A549 (cell line): ENCODE data around the gene HYOU1. TPM values are rescaled to one million over a fixed set of nuclear protein-coding genes. Genes with fewer than 3 reads are reported as not detected.
A peak's percentile ranks its signal among the peaks of the same experiment; 100 is the strongest.

Source experiments
- ATAC-seq, 2 experiments: fragments of 200-7000 bp in 1 of 2; fragments of >200 bp in 1 of 2; cut with Nextera tagmentation in 1 of 2; cut with Tn5 transposase in 1 of 2; 3 replicates each; pipeline versions ENCODE4 v1.8.0 to v1.9.1; 2018 to 2020; ENCODE audit warnings: mild to moderate bottlenecking in 1 of 2, moderate library complexity in 1 of 2
- CTCF ChIA-PET: fragments of 300-600 bp; sonication (Branson Sonifier 250); formaldehyde crosslinking; extraction: SDS; loops from one replicate; lab custom pipeline; 2021; ENCODE audit warnings: antibody characterized with exemption, inconsistent platforms; lab: Yijun Ruan, JAX
- POLR2A ChIA-PET: fragments of 350-600 bp; formaldehyde crosslinking; extraction: SDS; loops from one replicate; lab custom pipeline; 2021; ENCODE audit warnings: antibody characterized with exemption, inconsistent platforms; lab: Yijun Ruan, JAX
- DNase-seq, 2 experiments: peaks; one replicate each; pipeline versions ENCODE4 v3.0.0 to v3.0.0-alpha.2; 2011 to 2016; ENCODE audit warnings: low read depth in 1 of 2, low spot score in 1 of 2
- FAIRE-seq: peaks from 2 replicates; lab custom pipeline; 2011; peaks lifted over from hg19 to GRCh38; lab: Jason Lieb, UNC
- H3K27ac ChIP-seq, 2 experiments: fragments of >200 bp; sonication (Bioruptor Twin); formaldehyde crosslinking; 3 replicates each; pipeline ENCODE4 v1.5.1; 2016 to 2017
- H3K4me1 ChIP-seq: fragments of >200 bp; sonication (Bioruptor Twin); formaldehyde crosslinking; 3 replicates; pipeline ENCODE4 v1.6.1; 2016
- H3K4me2 ChIP-seq: fragments of >200 bp; sonication (Bioruptor Twin); formaldehyde crosslinking; 3 replicates; pipeline ENCODE4 v1.6.1; 2016
- H3K4me3 ChIP-seq: fragments of >200 bp; sonication (Bioruptor Twin); formaldehyde crosslinking; 3 replicates; pipeline ENCODE4 v1.5.1; 2016
- H3K9me3 ChIP-seq: fragments of >200 bp; sonication (Bioruptor Twin); formaldehyde crosslinking; 3 replicates; pipeline ENCODE4 v1.6.1; 2016
- EP300 ChIP-seq, 2 experiments: fragments of >200 bp; sonication (Bioruptor Twin); formaldehyde crosslinking; IDR thresholded peaks; 2 replicates in 1 of 2; 3 replicates in 1 of 2; pipeline ENCODE4 v1.6.1; 2016 to 2017
- ESRRA ChIP-seq: fragments of 150-350 bp; IDR thresholded peaks from 2 replicates; pipeline ENCODE4 v1.6.1; 2014; ENCODE audit warnings: mild to moderate bottlenecking, low read length, borderline replicate concordance
- FOSB ChIP-seq: fragments of 250-450 bp; sonication (Bioruptor Pico); IDR thresholded peaks from 2 replicates; pipeline ENCODE4 v1.5.0; 2020; ENCODE audit warnings: mild to moderate bottlenecking, moderate library complexity
- FOSL2 ChIP-seq, 2 experiments: fragments of 450-650 bp in 1 of 2; fragments of >200 bp in 1 of 2; sonication (Bioruptor Twin) in 1 of 2; formaldehyde crosslinking; IDR thresholded peaks; 2 replicates each; pipeline versions ENCODE4 v1.5.0 to v1.6.1; 2016 to 2020; ENCODE audit warnings: mild to moderate bottlenecking in 1 of 2, moderate library complexity in 1 of 2
- FOXS1 ChIP-seq: fragments of 250-450 bp; sonication (Bioruptor Pico); IDR thresholded peaks from 2 replicates; pipeline ENCODE4 v1.5.0; 2020; ENCODE audit warnings: mild to moderate bottlenecking, moderate library complexity
- HOXA7 ChIP-seq: fragments of 250-450 bp; sonication (Bioruptor Pico); IDR thresholded peaks from 2 replicates; pipeline ENCODE4 v1.5.0; 2020; ENCODE audit warnings: mild to moderate bottlenecking, moderate library complexity
- JUN ChIP-seq, 2 experiments: fragments of >200 bp; sonication (Bioruptor Twin); formaldehyde crosslinking; IDR thresholded peaks; 2 replicates in 1 of 2; 3 replicates in 1 of 2; pipeline ENCODE4 v1.6.1; 2016 to 2017
- JUNB ChIP-seq: fragments of >200 bp; sonication (Bioruptor Twin); formaldehyde crosslinking; IDR thresholded peaks from 2 replicates; pipeline ENCODE4 v1.6.1; 2016
- KDM1A ChIP-seq: fragments of 200-600 bp; sonication (generic); IDR thresholded peaks from 2 replicates; pipeline ENCODE4 v1.6.1; 2016; ENCODE audit warnings: low read depth, mild to moderate bottlenecking
- PBX3 ChIP-seq: IDR thresholded peaks from 2 replicates; pipeline ENCODE4 v1.6.1; 2012
- PHF8 ChIP-seq: fragments of 200-600 bp; sonication (generic); IDR thresholded peaks from 2 replicates; pipeline ENCODE4 v1.6.1; 2016; ENCODE audit warnings: low read depth, mild to moderate bottlenecking, antibody characterized with exemption, moderate library complexity, borderline replicate concordance
- POLR2A ChIP-seq: IDR thresholded peaks from 2 replicates; pipeline ENCODE4 v1.6.1; 2012; ENCODE audit warnings: mild to moderate bottlenecking, low read length
- POLR2AphosphoS2 ChIP-seq: conservative IDR thresholded peaks from 2 replicates; pipeline ENCODE4 v1.6.1; 2012; ENCODE audit warnings: low read length, improper control_type of control experiment, inconsistent platforms
- ZC3H11A ChIP-seq: fragments of 450-650 bp; IDR thresholded peaks from 2 replicates; pipeline ENCODE4 v1.6.1; 2014; ENCODE audit warnings: antibody characterized with exemption, mild to moderate bottlenecking
- WGBS: methylation state at CpG from one replicate; pipeline ENCODE4 v1.1.6; 2017; ENCODE audit errors: missing lambda C conversion rate; 5-methylcytosine and 5-hydroxymethylcytosine counted together
- polyA plus RNA-seq, 4 experiments: library from polyadenylated mRNA; depleted of rRNA in 3 of 4; stranded (reverse); fragments of >200 nt; fragmentation: RNase III in 1 of 4; extraction: RNeasy Plus Mini Kit Qiagen cat#74134 plus additional on column Dnase treatment in 1 of 4; gene quantifications; 2 replicates in 3 of 4; 3 replicates in 1 of 4; pipeline ENCODE4 v1.2.3, GENCODE V29; 2011 to 2017

HYOU1 gene
- polyA plus RNA-seq, 2 of the 4 experiments (the other 2 are of a cell fraction), result 44.8 to 83.1 TPM

GRCh38 chr11:119093942-119094815 is 37.2 kb upstream of the HYOU1 start:
- ChIA-PET POLR2A (interaction anchor here (0.7 to 2.2 kb wide), 13 partner anchors 9 to 244 kb away, joined by 3 to 31 read pairs (median 5); partner anchors contain the start of genes C2CD2L, HINFP, HMBS and HYOU1), CTCF (interaction anchor here (0.6 to 1.9 kb wide), 13 partner anchors 9 to 339 kb away, joined by 3 to 21 read pairs (median 4); partner anchors contain the start of genes C2CD2L, HMBS, NLRX1 and VPS11)
- Histone ChIP-seq H3K4me1 (peaks cover 28% of the 10 kb centered on the region), H3K4me2 (peak overlapping the region; percentile 89), H3K4me3 (peak overlapping the region; percentile 68), H3K27ac (peak overlapping the region; percentile 89 to 100), H3K9me3 (no peaks in the 10 kb centered on the region)
- peak; percentile 32 for TF ChIP-seq POLR2A
- TF ChIP-seq KDM1A, result no peak
- TF ChIP-seq FOSL2 (IDR thresholded peaks at IDR 0.05), result no peak
- TF ChIP-seq FOSL2 (CRISPR knock-in tag; IDR thresholded peaks at IDR 0.05), result no peak
- TF ChIP-seq FOXS1 (CRISPR knock-in tag), result no peak
- TF ChIP-seq POLR2AphosphoS2, result no peak; the same call in 1 of the 2 replicates
- no peak for TF ChIP-seq JUNB
- 0 out of 2 replicates have a peak, but pooled peaks have one; percentile 27 for TF ChIP-seq PHF8
- TF ChIP-seq EP300 (IDR thresholded peaks at IDR 0.05), result no peak
- no peak for TF ChIP-seq HOXA7 (CRISPR knock-in tag)
- peak in 1 of 2 experiments; percentile 55; a peak in 2 of 5 replicates for TF ChIP-seq JUN (IDR thresholded peaks at IDR 0.05)
- no peak for FAIRE-seq
- ATAC-seq, result peak; percentile 7 to 17; a peak in 4 of 6 replicates
- WGBS, result under 1% methylated on average over 7 of the region's 81 CpGs
- no peak for DNase-seq

GRCh38 chr11:119092880-119093842 is 36.2 kb upstream of the HYOU1 start:
- POLR2A ChIA-PET, result interaction anchor here (0.7 to 2.2 kb wide), 2 partner anchors 8 to 10 kb away, joined by 4 to 31 read pairs; partner anchors contain the start of gene HMBS
- no peak for ATAC-seq

DNA sequence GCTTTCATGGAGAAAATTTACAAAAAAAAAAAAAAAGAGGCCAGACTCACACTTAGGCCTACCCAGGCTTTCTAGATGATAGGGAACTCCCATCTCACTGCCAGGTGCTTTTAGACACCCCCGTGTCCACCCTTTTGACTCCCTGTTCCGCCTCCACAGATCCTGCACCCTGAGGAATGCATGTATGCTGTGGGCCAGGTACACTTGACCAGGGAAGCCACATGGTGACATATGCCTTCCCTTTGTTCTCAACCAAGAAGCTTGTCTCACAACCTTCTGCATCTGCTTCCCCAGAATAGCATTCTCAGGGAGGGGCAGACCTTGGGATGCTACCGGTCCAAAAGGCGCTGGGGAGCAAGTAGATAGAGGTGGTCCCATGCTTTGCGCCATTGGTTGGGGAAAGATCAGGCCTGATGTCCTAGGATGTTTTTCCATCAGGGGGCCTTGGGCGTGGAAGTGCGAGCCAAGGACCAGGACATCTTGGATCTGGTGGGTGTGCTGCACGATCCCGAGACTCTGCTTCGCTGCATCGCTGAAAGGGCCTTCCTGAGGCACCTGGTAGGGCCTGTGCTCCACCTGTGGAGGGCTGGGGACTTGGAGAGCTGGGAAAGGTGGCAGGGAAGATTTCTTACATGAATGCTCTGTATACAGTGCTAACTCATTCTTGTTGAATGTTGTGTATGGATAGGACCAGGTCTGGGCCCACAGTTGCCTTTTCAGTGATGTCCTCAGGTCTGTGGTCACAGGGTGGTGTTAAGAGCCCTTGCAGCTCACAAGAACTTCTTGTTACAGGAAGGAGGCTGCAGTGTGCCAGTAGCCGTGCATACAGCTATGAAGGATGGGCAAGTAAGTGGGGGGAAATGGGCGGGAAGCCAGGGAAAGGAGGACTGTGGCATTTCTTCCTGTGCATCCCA is 35.2 kb upstream of the HYOU1 start:
- ATAC-seq (no peak), FAIRE-seq (no peak), DNase-seq (no peak)
- peaks cover 37% of the 10 kb centered on the region for H3K4me1 ChIP-seq
- no peak for TF ChIP-seq ZC3H11A
- TF ChIP-seq POLR2A, result peak; percentile 17; the same call in 1 of the 2 replicates
- TF ChIP-seq PBX3, result 0 out of 2 replicates have a peak, but pooled peaks have one; percentile 35
- TF ChIP-seq ESRRA, result no peak
- peak overlapping the region; percentile 89 for H3K4me2 ChIP-seq
- H3K4me3 ChIP-seq, result peak overlapping the region; percentile 68; the same call in 2 of the 3 replicates
- ChIA-PET POLR2A (no interaction called here), CTCF (interaction anchor here (0.9 to 1.3 kb wide), 3 partner anchors 10 to 104 kb away, joined by 3 to 4 read pairs (median 3); no protein-coding TSS in a partner anchor)
- peak overlapping the region in 1 of 2 experiments; percentile 100; a peak in 1 of 6 replicates for H3K27ac ChIP-seq
- no peaks in the 10 kb centered on the region for H3K9me3 ChIP-seq
- 80% methylated on average over 13 of the region's 13 CpGs for WGBS

More at GRCh38 chr11:119092880-119093842, 36.2 kb upstream of the HYOU1 start:
- Histone ChIP-seq H3K9me3 (no peaks in the 10 kb centered on the region), H3K4me1 (peaks cover 28% of the 10 kb centered on the region), H3K27ac (peak overlapping the region; percentile 89 to 100; a peak in 5 of 6 replicates), H3K4me2 (peak overlapping the region; percentile 89)
- no peak for DNase-seq
- TF ChIP-seq PBX3, result peak; percentile 60; the same call in 1 of the 2 replicates
- no peak for TF ChIP-seq FOSB (CRISPR knock-in tag)
- TF ChIP-seq, all 56 proteins: peak for 1
- 45% methylated on average over 9 of the region's 12 CpGs for WGBS
- CTCF ChIA-PET, result interaction anchor here (0.7 to 1.9 kb wide), 5 partner anchors 8 to 268 kb away, joined by 3 to 21 read pairs (median 4); partner anchors contain the start of genes C2CD2L and HMBS
- H3K4me3 ChIP-seq, result peak overlapping the region; percentile 68
- FAIRE-seq, result no peak
